ENCODE measurements around the gene PPM1B.

DNA sequence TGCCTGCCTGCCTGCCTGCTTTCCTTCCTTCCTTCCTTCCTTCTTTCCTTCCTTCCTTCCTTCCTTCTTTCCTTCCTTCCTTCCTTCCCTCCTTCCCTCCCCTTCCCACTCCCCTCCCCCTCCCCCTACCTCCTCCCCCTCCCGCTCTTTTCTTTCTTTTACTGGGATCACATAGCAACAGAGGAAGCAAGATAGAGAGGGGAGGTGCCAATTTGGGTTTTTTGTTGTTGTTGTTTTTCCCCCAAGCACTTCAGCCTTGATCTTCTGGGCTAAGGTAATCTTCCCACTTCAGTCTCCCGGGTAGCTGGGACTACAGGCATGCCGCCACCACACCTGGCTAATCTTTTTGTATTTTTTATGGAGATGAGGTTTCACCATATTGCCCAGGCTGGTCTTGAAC, 20.0 kb downstream of the PPM1B start:
- TF ChIP-seq, protein P1, sequence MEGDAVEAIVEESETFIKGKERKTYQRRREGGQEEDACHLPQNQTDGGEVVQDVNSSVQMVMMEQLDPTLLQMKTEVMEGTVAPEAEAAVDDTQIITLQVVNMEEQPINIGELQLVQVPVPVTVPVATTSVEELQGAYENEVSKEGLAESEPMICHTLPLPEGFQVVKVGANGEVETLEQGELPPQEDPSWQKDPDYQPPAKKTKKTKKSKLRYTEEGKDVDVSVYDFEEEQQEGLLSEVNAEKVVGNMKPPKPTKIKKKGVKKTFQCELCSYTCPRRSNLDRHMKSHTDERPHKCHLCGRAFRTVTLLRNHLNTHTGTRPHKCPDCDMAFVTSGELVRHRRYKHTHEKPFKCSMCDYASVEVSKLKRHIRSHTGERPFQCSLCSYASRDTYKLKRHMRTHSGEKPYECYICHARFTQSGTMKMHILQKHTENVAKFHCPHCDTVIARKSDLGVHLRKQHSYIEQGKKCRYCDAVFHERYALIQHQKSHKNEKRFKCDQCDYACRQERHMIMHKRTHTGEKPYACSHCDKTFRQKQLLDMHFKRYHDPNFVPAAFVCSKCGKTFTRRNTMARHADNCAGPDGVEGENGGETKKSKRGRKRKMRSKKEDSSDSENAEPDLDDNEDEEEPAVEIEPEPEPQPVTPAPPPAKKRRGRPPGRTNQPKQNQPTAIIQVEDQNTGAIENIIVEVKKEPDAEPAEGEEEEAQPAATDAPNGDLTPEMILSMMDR (IDR thresholded peaks at IDR 0.05) = no peak
- TF ChIP-seq EP300 (IDR thresholded peaks at IDR 0.05) = no peak
